IPS-18a (cell line): ENCODE data around the gene SYPL1.

Source experiments
- H3K27ac ChIP-seq: one replicate; pipeline ENCODE4 v1.5.1; 2013; ENCODE audit warnings: low read length
- H3K27me3 ChIP-seq: one replicate; pipeline ENCODE4 v1.6.1; 2013; ENCODE audit warnings: mild to moderate bottlenecking, low read length; ENCODE audit not compliant: control insufficient read depth, insufficient read depth
- H3K36me3 ChIP-seq: one replicate; pipeline ENCODE4 v1.6.1; 2013; ENCODE audit warnings: low read depth, low read length; ENCODE audit not compliant: control insufficient read depth
- H3K4me1 ChIP-seq: one replicate; pipeline ENCODE4 v1.6.1; 2013; ENCODE audit warnings: low read depth, low read length; ENCODE audit not compliant: control insufficient read depth
- H3K4me3 ChIP-seq: one replicate; pipeline ENCODE4 v1.5.1; 2013; ENCODE audit warnings: low read length
- H3K9ac ChIP-seq: one replicate; pipeline ENCODE4 v1.6.1; 2013; ENCODE audit warnings: mild to moderate bottlenecking, low read length, moderate library complexity
- H3K9me3 ChIP-seq: one replicate; pipeline ENCODE4 v1.6.1; 2013; ENCODE audit warnings: low read depth, low read length; ENCODE audit not compliant: control insufficient read depth

Gene SYPL1

GRCh38 chr7:106085015-106085414, 27.1 kb downstream of the SYPL1 start:
- no peaks in the 10 kb centered on the region for H3K4me1 ChIP-seq
- H3K9ac ChIP-seq, result no peak overlapping the region
- no peak overlapping the region for H3K4me3 ChIP-seq
- H3K27me3 ChIP-seq, result no peaks in the 10 kb centered on the region
- H3K27ac ChIP-seq, result no peak overlapping the region
- no peaks in the 10 kb centered on the region for H3K9me3 ChIP-seq
- peaks cover 6% of the 10 kb centered on the region for H3K36me3 ChIP-seq

GRCh38 chr7:106083717-106084116, 28.4 kb downstream of the SYPL1 start:
- H3K36me3 ChIP-seq, result no peaks in the 10 kb centered on the region
- H3K27me3 ChIP-seq, result no peaks in the 10 kb centered on the region
- no peak overlapping the region for H3K9ac ChIP-seq
- H3K4me1 ChIP-seq, result no peaks in the 10 kb centered on the region
- no peak overlapping the region for H3K27ac ChIP-seq
- H3K9me3 ChIP-seq, result no peaks in the 10 kb centered on the region
- no peak overlapping the region for H3K4me3 ChIP-seq

GRCh38 chr7:106082087-106082854, 29.8 kb downstream of the SYPL1 start:
- no peak overlapping the region for H3K9ac ChIP-seq
- no peaks in the 10 kb centered on the region for H3K4me1 ChIP-seq
- no peak overlapping the region for H3K27ac ChIP-seq
- H3K4me3 ChIP-seq, result no peak overlapping the region
- no peaks in the 10 kb centered on the region for H3K36me3 ChIP-seq
- no peaks in the 10 kb centered on the region for H3K27me3 ChIP-seq
- no peaks in the 10 kb centered on the region for H3K9me3 ChIP-seq

DNA sequence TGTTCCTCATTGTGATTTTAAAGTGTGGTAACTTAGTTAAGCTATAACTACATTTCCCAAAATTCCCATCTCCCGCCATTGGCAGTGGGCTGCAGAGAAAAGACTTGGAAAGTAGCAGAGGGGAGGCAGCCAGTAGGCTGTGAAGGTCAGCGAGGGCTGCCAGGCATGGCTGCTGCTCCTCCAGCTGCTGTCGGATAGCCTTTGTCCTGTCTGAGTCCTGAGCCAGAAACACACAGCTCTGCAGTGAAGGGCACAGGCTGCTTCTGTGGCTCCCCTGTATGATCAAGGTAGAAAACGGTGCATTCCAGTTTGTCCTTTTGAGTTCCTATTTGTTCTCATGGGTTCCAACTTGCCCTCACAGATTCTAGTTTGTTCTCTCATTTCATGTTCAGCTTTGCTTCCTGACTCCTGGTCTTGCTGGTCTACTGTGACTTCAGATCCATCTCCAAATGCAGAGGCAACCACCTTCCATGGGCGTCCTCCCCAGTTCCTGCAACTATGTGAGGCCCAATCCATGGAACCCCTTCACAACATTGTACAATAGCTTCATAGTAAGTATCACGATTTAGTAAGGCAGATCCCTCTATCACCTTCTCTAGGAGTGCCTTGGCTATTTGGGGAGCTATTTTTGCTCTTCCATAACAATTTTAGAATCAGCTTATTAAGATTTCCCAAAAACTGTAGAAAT, 31.7 kb downstream of the SYPL1 start:
- Histone ChIP-seq H3K36me3 (no peaks in the 10 kb centered on the region), H3K9ac (no peak overlapping the region), H3K4me3 (no peak overlapping the region), H3K4me1 (no peaks in the 10 kb centered on the region), H3K27me3 (no peaks in the 10 kb centered on the region), H3K27ac (no peak overlapping the region), H3K9me3 (no peaks in the 10 kb centered on the region)

- no peaks in the 10 kb centered on the region for H3K36me3 ChIP-seq
- no peak overlapping the region for H3K4me3 ChIP-seq
- no peak overlapping the region for H3K9ac ChIP-seq
- no peaks in the 10 kb centered on the region for H3K27me3 ChIP-seq
- H3K9me3 ChIP-seq, result no peaks in the 10 kb centered on the region
- H3K27ac ChIP-seq, result no peak overlapping the region
- H3K4me1 ChIP-seq, result peaks cover 4% of the 10 kb centered on the region
These were observed 35.6 kb downstream of the SYPL1 start for GRCh38 chr7:106076537-106076936.

DNA sequence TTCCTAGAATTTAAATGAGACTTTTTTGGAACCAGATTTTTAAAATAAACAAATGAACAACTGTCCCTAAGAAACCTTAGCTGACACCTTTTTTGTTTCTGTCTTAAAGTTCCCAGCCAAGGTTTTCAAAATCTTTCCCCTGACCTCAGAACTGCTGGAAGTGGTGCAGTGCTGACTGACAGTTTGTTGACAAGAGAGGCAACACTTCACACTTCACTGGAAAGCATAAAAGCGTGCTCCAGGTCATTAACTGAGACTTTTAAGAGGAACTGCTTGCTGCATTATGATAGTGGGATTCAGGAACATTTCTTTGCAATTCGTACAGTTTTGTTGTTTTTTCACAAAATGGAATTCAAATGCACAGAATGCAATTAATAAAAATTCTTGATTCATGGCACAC, 36.2 kb downstream of the SYPL1 start:
- Histone ChIP-seq H3K36me3 (no peaks in the 10 kb centered on the region), H3K27me3 (no peaks in the 10 kb centered on the region), H3K27ac (no peak overlapping the region), H3K4me3 (no peak overlapping the region), H3K9ac (no peak overlapping the region), H3K9me3 (no peaks in the 10 kb centered on the region), H3K4me1 (peaks cover 5% of the 10 kb centered on the region)

DNA sequence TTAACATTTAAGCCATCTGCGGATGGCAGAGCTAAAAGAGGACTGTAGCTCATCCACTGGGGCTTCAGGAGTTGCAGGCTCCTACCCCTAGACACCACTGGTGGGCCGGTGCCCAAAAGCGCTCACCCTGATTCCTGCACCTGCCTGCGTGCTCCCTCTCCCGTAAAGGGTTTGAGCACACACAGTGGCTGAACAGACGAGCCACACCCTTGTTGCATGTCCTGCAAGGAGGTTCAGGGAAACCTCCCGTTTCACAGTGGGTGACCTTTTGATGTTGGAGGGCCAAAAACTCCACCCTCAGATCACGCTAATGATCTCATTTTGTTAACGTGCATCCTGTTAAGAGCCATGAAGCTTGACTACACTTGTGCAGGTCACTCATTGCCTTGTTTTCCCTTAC, 37.9 kb downstream of the SYPL1 start:
- no peak overlapping the region for H3K9ac ChIP-seq
- H3K4me1 ChIP-seq, result peaks cover 5% of the 10 kb centered on the region
- no peak overlapping the region for H3K4me3 ChIP-seq
- H3K27ac ChIP-seq, result no peak overlapping the region
- H3K27me3 ChIP-seq, result no peaks in the 10 kb centered on the region
- H3K9me3 ChIP-seq, result no peaks in the 10 kb centered on the region
- H3K36me3 ChIP-seq, result no peaks in the 10 kb centered on the region

GRCh38 chr7:106073701-106074100, 38.4 kb downstream of the SYPL1 start:
- Histone ChIP-seq H3K4me3 (no peak overlapping the region), H3K36me3 (no peaks in the 10 kb centered on the region), H3K27ac (no peak overlapping the region), H3K9me3 (no peaks in the 10 kb centered on the region), H3K27me3 (no peaks in the 10 kb centered on the region), H3K9ac (no peak overlapping the region), H3K4me1 (peaks cover 5% of the 10 kb centered on the region)

- H3K9me3 ChIP-seq, result no peaks in the 10 kb centered on the region
- no peak overlapping the region for H3K4me3 ChIP-seq
- H3K27ac ChIP-seq, result no peak overlapping the region
- H3K4me1 ChIP-seq, result peaks cover 5% of the 10 kb centered on the region
- no peaks in the 10 kb centered on the region for H3K27me3 ChIP-seq
- no peaks in the 10 kb centered on the region for H3K36me3 ChIP-seq
- H3K9ac ChIP-seq, result no peak overlapping the region
These were observed 39.4 kb downstream of the SYPL1 start for GRCh38 chr7:106072715-106073091.

DNA sequence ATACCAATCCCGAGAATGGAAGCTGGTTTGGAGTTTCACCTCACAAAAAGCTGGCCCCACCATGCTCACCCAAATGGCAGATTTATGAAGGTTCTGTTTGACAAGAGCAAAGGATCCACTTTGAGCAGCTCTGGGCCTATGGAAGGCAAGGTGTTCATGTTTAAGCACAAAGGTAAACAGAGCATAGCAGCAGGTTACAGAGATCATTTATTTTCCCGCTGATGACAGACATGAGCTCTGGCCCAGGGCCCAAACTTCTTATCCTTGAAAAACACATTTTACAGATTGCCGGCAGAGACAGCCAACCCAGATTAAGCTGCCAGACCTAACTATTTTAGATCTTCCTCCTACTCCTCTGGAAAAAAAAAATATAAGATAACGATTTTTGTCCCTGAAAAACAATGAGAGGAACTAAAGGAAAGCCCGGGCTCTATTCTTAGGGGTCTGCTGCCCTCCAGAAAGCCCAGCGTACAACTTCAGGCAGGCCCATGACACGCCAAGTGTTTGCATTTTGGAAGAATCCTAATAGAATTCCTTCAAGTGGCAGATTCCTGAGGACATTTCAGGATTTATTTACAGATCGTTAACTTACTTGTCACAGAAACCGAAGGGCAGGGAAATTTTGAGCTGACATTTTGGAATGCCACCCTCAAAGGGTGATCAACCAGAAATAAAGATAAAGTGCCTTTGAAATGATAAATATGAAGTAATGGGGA, 40.0 kb downstream of the SYPL1 start:
- Histone ChIP-seq H3K4me3 (no peak overlapping the region), H3K9ac (no peak overlapping the region), H3K36me3 (no peaks in the 10 kb centered on the region), H3K27me3 (no peaks in the 10 kb centered on the region), H3K27ac (no peak overlapping the region), H3K4me1 (peaks cover 5% of the 10 kb centered on the region), H3K9me3 (no peaks in the 10 kb centered on the region)

DNA sequence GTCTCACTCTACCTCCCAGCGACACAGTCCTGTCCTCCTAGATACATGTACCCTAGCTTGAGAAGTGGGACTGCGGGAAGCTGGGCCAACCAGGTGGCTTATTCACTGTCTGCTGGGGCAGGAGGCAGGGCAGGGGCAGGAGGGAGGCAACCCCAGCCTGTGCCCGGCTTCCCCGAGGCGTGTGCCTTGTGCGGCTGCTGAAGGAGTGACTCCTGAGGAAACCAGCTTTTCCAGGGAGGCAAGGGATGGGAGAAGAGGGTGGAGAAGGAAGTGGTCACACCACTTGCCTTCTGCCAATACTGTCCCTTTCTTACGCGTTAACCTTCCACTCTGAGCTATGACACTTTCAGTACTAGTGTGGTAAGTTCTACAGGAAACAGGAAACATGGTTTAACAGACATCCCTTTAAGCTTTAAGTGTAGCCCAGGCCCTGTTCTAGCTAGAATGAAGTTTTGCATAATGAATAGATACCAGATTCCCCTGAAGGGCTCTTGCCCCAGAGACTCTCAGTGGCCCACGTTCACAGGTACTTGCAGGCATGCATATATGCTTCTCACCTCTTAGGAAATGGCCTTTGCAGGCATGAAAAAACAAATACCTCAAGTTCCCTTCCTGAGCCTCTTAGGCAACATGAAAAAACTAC, 40.6 kb downstream of the SYPL1 start:
- H3K9me3 ChIP-seq, result no peaks in the 10 kb centered on the region
- no peak overlapping the region for H3K9ac ChIP-seq
- H3K4me1 ChIP-seq, result peaks cover 5% of the 10 kb centered on the region
- H3K4me3 ChIP-seq, result no peak overlapping the region
- H3K27ac ChIP-seq, result no peak overlapping the region
- no peaks in the 10 kb centered on the region for H3K27me3 ChIP-seq
- no peaks in the 10 kb centered on the region for H3K36me3 ChIP-seq
